HG03342 (cell line): ENCODE measurements around the gene IFT27.

Source experiments
- ATAC-seq: cut with Tn5 transposase; IDR thresholded peaks from one replicate; pipeline ENCODE4 v1.9.1; 2021; ENCODE audit warnings: mild to moderate bottlenecking, moderate library complexity; ENCODE audit not compliant: unreplicated experiment

The IFT27 gene

GRCh38 chr22:36797374-36797773 lies 21.5 kb upstream of the IFT27 start:
- no peak for ATAC-seq

DNA sequence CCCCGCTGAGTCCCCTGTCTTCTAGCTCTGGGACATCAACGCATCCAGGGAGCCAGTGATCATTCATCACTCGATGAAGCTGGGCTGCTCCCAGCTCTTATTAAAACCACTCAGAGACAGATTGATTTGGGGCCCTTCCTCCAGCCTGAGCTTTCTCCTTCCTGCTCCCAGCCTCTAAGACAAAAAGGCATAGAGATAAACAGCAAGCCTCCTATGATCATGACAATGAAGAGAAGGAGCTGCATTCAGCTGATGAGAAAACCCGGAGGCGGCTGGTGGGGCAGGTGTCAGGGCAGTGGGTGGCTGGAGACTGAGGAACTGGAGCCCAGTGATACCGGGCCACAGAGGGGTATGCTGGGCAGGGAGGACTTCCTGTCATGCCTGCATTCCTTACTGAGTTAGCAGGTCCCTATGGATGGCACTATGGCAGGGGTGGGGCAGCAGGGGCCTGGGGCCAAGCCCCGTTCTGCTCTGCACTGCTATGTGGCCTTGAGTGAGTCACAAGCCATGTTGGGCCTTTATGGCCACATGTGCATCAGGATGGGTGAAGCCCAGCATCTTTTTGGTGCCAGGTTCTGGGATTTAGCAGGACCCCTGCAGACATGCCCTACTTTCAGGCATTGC lies 20.7 kb upstream of the IFT27 start:
- ATAC-seq: no peak

GRCh38 chr22:36795633-36796032 lies 19.7 kb upstream of the IFT27 start:
- no peak for ATAC-seq

DNA sequence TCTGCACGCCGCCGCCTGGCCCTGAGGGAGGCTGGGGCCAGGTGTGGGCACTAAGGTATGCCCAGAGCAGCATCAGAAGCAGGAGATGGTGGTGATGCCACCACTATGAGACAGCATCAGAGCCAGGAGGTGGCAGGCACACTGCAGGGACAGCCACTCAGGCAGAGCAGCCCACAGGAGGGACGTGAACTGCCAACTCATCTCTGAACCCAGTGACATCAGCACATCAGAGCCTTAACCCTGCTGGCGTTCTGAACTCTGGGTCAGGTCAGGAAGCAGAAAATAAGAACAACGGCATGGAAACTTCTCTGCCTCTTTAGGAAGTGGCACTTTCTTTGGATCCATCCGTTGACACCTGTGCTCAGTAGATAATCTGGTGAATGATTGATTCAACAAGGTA lies 14.7 kb upstream of the IFT27 start:
- no peak for ATAC-seq

DNA sequence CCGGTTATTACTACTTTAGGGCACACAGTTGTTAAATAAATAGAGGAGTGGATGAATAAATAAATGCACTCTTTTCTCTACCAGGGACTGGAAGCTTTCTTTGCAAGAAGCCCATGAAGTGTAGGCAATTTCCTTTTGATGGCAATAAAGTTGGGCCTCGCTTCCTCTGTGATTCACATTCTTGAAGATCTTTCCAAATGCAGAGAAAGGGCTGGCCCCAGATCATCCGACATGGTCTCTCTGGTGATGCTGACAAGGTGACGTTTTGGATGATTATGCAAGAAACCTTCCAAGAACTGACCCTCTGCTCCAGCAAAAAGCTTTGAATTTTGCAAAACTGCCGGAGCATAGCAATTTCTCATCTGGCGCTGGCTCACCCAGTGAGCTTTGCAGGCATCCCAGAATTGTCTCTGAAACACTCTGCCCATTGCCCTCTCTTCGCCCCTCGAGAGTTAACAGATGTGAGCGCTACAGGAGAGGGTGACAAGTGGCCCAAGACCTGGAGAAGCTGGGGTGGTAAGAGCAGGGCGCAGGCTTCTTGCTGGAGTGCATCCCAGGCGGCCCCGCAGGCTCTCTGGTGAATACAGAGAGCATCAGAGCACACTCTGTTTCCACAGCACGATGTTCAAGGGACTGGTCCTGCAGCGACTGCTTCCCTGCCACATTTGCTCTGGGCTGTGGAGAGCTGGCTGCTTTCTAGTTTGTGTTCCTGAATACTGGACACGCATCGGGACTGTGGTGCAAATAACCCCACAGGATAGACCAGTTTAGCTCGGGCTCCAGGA lies 11.5 kb upstream of the IFT27 start:
- no peak for ATAC-seq

DNA sequence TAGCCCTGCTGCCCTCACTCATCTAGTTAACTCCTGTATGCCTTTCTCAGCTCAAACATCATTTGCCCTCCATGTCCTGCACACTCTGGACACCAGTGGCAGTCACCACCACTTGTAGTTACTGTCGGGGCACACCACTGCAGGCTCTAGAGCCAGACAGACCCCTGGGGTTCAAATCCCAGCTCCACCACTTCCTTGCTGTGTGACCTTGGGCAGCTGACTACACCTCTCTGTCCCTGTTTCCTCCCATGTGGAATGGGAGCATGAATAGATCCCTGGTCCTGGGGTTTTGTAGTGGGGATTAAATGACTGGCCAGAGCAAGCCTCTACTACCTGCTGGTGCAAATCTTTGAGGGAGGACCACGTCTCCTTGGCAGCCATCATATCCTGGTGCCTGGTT lies 7.8 kb upstream of the IFT27 start:
- no peak for ATAC-seq

GRCh38 chr22:36781656-36782627 lies 6.0 kb upstream of the IFT27 start:
- ATAC-seq: peak; percentile 63

- no peak for ATAC-seq
These were observed 2.1 kb upstream of the IFT27 start for GRCh38 chr22:36778020-36778419.

DNA sequence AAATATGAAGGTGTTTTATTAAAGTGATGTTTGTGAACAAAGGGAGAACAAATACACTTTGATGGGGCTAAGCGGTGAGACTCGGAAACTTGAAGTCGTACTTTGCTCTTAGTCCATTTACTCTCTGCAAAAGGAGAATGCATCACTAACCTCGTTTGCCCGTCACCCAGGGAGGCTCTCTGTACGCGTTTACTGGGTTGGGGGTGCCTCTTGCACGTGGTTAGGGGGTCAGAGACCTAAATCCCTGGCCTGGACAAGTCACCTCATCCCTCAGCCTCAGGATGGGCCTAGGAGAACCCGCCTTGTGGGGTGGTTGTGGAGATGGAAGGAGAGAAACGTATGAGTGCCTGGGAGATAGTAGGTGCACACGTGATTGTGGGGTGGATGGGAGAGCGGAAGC lies 803 bp upstream of the IFT27 start:
- ATAC-seq: no peak

DNA sequence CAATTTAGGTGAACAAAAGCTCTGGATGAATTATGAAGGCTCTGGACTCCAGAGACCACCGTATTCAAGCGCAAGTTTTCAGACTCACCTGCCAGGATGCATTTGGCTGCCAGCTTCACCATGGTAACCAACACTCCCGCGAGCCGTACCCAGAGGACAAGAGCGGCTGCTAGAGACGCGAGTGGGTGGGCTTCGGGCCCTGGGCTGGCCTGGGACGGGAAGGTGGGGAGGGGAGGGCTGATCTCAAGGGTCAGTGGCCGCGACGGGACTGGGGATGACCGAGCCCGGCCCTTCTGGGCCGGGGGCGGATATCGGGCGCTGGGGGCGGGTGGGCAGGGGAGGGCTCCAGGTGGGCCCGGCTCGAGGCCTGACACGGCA lies 344 bp downstream of the IFT27 start:
- no peak for ATAC-seq

DNA sequence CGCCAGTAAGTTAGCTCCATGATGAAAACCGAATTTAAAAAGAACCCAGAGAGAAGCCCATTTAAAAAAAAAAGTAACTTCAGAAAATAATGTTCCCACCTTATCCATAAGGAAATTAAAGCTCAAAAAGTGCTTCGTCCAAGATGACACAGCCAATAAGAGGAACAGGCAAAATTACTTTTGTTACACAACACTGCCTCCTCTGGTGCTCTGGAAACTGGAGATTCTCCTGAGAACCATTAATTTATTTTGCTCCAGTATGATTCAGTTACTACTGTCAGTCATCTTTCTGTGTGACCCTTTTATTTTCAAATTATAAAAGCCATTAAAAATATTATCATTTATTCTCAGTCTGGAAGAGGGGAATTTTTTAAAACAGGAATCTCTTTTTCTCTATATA lies 2.0 kb downstream of the IFT27 start:
- no peak for ATAC-seq

- no peak for ATAC-seq
These were observed 3.5 kb downstream of the IFT27 start for GRCh38 chr22:36772451-36772850.

GRCh38 chr22:36771356-36772063 lies 4.4 kb downstream of the IFT27 start:
- no peak for ATAC-seq

DNA sequence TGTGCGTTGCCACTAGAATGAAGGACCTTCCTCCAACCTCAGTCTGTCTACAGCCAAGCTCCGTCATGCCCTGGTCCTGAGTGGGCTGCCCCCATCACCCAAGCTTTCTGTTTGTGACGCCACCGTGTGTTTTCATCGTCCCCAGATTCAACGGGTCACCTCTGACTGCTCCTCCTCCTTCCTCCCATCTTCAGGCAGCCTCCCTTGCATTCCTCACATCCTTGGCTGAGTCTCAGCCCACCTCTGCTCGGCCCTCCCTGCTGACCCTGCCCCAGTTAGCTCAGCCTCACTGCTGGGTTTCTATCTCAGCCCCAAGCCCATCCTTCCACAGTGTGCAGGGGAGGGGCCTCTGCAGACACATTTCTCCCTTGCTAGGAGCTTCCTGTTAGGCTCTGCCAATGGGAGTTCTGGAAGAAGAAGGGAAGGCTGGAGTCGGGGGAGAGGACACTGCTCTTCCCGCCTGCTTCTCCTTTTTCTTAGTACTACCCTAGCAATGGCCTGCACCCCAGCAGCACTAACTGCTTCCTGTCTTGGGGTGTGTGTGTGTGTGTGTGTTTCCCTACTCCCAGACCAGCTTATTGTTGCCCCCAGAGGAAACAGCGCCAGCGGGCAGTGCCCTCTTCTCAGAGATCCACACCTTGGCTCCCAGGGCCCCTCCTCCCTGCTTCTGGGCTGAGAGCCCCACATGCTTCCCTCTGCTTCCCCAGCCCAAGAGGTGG lies 5.2 kb downstream of the IFT27 start:
- no peak for ATAC-seq

DNA sequence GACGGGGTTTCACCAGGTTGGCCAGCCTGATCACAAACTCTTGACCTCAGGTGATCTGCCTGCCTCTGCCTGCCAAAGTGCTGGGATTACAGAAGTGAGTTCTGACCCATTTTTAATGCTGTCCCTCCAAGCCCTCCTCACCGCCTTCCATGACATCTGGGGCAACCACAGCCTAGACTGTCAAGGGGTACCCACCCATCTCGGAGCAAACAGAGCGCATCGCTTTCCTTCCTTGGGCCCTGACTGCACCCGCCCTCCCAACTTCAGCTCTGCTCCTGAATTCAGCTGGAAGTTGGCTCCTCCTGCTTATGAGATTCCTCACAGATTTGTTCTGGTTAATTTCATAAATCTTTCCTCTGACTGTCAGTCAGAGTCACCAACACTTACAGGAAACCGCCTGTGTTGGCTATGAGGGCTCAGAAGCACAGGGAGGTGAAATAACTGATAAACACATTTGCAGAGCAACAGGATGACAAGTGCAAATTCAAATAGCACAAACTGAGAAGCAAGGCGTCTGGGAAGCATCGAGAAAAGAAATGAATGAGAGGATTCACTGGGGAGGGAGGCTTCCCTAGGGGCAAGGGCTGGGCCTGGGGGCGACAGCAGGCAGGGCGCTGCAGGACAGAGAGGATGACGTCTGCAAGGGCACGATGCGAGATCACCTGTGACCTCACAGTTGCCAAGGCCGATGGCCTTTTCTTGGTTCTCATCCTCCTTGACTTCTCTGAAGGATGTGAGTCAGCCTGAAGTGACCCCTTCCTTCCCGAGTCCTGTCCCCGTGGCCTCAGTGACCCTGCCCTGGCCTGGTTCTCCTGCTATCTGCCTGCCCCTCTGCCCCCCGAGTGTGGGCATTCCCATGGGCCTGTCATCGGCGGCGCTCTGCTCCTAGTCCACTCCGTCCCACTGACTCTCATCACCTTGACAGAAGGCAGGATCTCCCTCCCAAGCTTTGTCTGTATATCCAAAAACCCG lies 6.1 kb downstream of the IFT27 start:
- ATAC-seq: no peak

- no peak for ATAC-seq
These were observed 7.3 kb downstream of the IFT27 start for GRCh38 chr22:36768616-36769015.

GRCh38 chr22:36768141-36768540 lies 7.8 kb downstream of the IFT27 start:
- ATAC-seq: no peak

- ATAC-seq: no peak
These were observed 8.7 kb downstream of the IFT27 start for GRCh38 chr22:36767035-36767775.
